Head of caudate nucleus (tissue), 42 donors: ENCODE results near the gene SEC11C.

Experiments
- DNase-seq, 42 donors: peaks; one replicate each; pipeline versions ENCODE4 v3.0.0 to v3.0.0-alpha.2; 2020 to 2021; ENCODE audit warnings: mixed read lengths in 7 of 42
- intact Hi-C: fragments of 100-400 bp; cut with DNase I; formaldehyde crosslinking; loops from one replicate; pipeline ENCODE4 v1.15.0; 2022

Gene SEC11C

GRCh38 chr18:59139615-59140301 is at the start of gene SEC11C:
Gene SEC11C (plus strand): TSS chr18:59139884. CDS start chr18:59139949, 65 bp downstream.
- DNase-seq: peak; percentile 97 to 99 (median 99)
- intact Hi-C loops: no loop called here

GRCh38 chr18:59090966-59091603 is 48.6 kb upstream of the SEC11C start:
- intact Hi-C loops: no loop called here
- peak in 1 of 42 donors; percentile 20 for DNase-seq

DNA sequence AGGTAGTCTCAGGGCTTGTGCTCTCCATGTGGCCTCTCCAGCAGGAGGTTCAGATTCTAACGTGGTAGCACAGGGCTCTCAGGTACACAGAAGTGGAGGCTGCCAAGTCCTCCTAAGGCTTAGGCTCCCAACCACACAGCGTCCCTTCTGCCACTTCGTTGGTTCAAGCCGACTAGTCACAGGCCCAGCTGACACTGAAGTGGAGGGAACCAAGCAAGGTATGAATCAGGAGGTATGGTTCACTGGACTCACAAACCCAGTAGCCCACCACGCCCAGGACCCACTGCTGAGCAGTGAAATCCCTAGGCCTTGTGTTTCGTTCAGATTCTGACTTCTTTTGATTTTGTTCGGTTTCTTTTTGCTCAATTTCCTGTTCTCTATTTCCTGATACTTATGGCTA is 46.0 kb upstream of the SEC11C start:
- intact Hi-C loops: no loop called here
- DNase-seq: peak in 1 of 42 donors; percentile 24

GRCh38 chr18:59094569-59094968 is 45.1 kb upstream of the SEC11C start:
- intact Hi-C loops: no loop called here
- DNase-seq: peak in 1 of 42 donors; percentile 1

DNA sequence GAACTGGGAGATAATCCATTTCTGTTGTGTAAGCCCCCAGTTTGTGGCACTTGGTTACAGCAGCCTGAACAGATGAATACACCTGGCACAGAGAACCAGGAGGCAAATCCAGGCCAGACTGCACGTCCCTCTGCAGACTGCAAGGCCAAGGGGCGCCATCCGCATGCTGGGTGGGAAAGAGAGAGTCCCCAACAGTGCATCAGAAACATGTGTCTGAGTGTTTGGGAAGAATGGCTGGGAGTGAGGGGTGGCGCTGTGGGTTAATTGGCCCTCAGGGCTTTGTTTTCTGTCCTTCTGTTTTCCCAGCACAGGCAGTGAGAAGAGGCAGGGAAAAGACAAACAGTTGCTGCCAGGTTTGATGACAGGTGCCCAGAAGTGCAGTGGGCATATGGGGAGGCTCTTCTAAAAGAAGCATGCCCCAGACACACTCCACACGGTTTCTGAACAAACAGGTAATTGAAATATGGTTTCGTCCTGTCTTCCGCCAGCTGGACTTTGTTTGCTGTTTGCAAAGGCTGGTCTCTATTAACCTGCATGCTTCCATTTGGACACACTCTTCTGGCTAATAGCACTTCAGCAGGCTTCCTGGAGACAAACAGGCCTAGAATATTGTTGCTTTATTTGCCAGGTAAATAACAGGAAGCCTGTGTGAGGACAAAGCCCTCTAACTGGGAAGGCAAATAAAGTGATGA is 43.4 kb upstream of the SEC11C start:
- peak in 1 of 42 donors; percentile 30 for DNase-seq
- intact Hi-C loops: no loop called here

- intact Hi-C loops: no loop called here
- peak in 1 of 42 donors; percentile 3 for DNase-seq
Measured at GRCh38 chr18:59101830-59102414, 37.8 kb upstream of the SEC11C start.

- intact Hi-C loops: no loop called here
- DNase-seq: no peak
Measured at GRCh38 chr18:59109375-59109774, 30.3 kb upstream of the SEC11C start.

DNA sequence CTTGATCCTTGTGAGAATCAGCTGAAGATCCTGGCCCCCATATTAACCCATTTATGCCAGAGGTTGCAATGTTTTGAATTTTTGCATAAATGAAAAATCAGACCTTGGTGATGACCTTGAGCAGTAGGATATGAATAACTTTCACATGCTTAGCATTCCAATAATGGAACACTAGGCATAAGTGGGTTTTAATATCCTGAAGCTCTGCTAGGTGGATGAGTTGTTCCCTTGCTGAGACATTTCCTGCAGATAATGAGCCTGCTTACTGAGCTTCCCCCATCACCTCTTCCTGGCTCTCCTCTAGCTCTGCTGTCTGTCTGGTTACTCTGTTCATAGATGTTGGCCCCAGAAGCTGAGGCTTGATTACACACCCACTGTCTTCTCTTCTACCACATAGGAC is 25.5 kb upstream of the SEC11C start:
- DNase-seq: no peak
- intact Hi-C loops: no loop called here

GRCh38 chr18:59123588-59124369 is 15.9 kb upstream of the SEC11C start:
- DNase-seq: peak in 36 of 42 donors; percentile 12 to 85 (median 45)
- intact Hi-C loops: loop anchor here (5.0 kb wide), 1 partner anchor 36 kb away; no protein-coding TSS in a partner anchor

DNA sequence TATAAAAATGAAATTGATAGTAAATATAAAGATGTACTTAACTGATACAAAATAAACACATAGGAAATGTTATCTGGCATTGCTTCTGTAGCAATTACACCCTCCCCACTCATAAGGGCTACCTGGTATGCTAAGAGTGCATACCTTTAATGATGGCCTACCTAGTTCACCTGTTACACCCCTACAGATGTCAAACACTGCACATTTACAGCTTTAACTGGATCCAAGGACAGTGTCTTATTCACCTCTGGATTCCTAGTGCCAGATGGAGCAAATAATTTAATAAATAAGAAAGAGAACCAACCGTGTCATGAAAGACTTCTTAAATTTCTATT is 15.3 kb upstream of the SEC11C start:
- intact Hi-C loops: loop anchor here (5.0 kb wide), 1 partner anchor 37 kb away; no protein-coding TSS in a partner anchor
- DNase-seq: no peak

GRCh38 chr18:59127047-59127446 is 12.6 kb upstream of the SEC11C start:
- intact Hi-C loops: no loop called here
- no peak for DNase-seq

GRCh38 chr18:59129951-59130703 is 9.6 kb upstream of the SEC11C start:
- intact Hi-C loops: no loop called here
- DNase-seq: no peak

DNA sequence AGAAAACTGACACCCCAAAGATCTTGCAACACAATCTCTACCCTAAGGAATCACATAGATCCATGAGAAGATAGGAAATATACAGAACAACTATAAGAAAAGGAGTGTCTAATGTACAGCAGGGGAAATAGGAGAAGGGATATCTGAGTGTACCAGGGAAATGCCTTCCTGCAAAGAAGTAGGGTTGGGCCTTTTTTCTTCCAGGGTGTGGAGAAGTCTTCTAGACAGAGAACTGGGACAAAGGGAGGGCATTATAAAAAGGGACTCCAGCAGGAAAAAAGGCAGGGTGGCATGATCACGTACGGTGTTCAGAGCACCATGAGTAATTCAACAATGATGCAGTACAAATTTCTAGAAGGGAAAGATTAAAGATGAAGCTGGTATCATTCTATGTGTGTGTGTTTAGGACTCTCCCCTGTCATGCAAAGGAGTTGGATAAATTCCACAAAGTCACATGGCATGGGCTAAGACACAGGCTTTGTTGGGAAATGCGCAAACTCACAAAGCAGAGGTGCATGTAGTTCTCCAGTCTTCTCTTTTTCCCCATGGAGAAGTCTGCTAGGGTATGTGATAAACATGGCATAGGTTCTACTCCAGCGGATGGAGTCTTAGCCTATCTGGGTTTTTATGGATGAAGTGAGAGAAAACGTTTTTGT is 6.7 kb upstream of the SEC11C start:
- intact Hi-C loops: no loop called here

DNA sequence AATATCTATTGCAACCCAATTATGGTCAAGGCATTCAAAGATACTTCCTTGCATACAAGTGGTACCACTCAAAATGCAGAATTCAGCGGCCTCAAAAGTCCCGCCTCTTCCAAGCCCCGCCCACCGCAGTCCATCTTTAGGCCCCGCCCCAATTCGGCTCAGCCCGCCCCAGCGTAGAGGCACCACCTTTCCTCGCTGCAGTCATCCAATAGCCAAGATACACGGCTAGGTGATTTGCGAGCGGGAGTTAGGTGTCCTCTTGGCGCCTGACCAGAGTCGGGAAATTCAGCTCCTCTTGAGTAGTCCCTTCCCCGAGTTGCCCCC is 431 bp upstream of the SEC11C start:
- intact Hi-C loops: no loop called here
- peak; percentile 79 to 97 (median 91) for DNase-seq

More for the DNA sequence above, 6.7 kb upstream of the SEC11C start:
- DNase-seq: no peak

GRCh38 chr18:59140302-59140885 is 710 bp downstream of the SEC11C start:
- intact Hi-C loops: no loop called here
- DNase-seq: peak in 31 of 42 donors; percentile 3 to 58 (median 28)

GRCh38 chr18:59141294-59142068 is 1.8 kb downstream of the SEC11C start:
- peak in 24 of 42 donors; percentile 13 to 71 (median 33) for DNase-seq
- intact Hi-C loops: no loop called here

DNA sequence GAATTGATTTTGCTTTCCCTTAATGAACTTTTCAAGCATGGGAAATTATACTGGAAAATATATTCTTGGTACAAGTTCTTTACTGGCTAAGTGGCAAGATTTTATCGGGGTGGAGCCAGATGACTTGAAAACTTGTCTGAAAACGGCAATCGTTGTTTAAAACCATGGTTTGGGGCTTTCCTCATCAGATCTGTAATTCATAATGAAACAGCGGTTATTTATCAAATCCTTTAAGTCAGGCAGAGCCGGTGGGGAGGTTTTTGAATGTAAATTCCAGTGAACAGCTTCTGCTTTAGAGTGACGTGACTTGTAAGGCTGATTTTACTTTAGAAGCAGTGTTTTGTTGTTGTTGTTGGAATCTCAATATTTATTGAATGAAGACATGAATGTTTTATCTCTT is 2.6 kb downstream of the SEC11C start:
- DNase-seq: no peak
- intact Hi-C loops: no loop called here
